HEK293T (cell line): ENCODE results near the gene SERPINA3.

Experiments used
- BHLHE40 ChIP-seq: fragments of 450-650 bp; IDR thresholded peaks from 2 replicates; pipeline ENCODE4 v1.6.1; 2016; ENCODE audit warnings: mild to moderate bottlenecking, moderate library complexity, borderline replicate concordance
- FOXA1 ChIP-seq: fragments of 450-650 bp; IDR thresholded peaks from 2 replicates; pipeline ENCODE4 v1.6.1; 2016; ENCODE audit warnings: mild to moderate bottlenecking
- FOXK2 ChIP-seq: fragments of 450-650 bp; IDR thresholded peaks from 2 replicates; pipeline ENCODE4 v1.6.1; 2016; ENCODE audit warnings: mild to moderate bottlenecking
- SP1 ChIP-seq: fragments of 450-650 bp; IDR thresholded peaks from 2 replicates; pipeline ENCODE4 v1.6.1; 2017
- SUZ12 ChIP-seq: fragments of 450-650 bp; IDR thresholded peaks from 2 replicates; pipeline ENCODE4 v1.6.1; 2016; ENCODE audit warnings: mild to moderate bottlenecking
- TARDBP ChIP-seq: fragments of 450-650 bp; IDR thresholded peaks from 2 replicates; pipeline ENCODE4 v1.6.1; 2016
- ZNF384 ChIP-seq: fragments of 450-650 bp; IDR thresholded peaks from 2 replicates; pipeline ENCODE4 v1.6.1; 2016

- TF ChIP-seq FOXK2 = no peak
- TF ChIP-seq FOXA1 = no peak
- no peak for TF ChIP-seq BHLHE40
- no peak for TF ChIP-seq SUZ12
- TF ChIP-seq TARDBP = no peak
- no peak for TF ChIP-seq SP1
- no peak for TF ChIP-seq ZNF384
Observed at GRCh38 chr14:94612174-94612573, at the start of gene SERPINA3.
